HG02970 (cell line): ENCODE results near the gene SREBF1.

Source experiments
- ATAC-seq: cut with Tn5 transposase; IDR thresholded peaks from one replicate; pipeline ENCODE4 v1.9.1; 2021; ENCODE audit warnings: mild to moderate bottlenecking, moderate library complexity, moderate number of reproducible peaks; ENCODE audit not compliant: unreplicated experiment, low FRiP score

Gene SREBF1

DNA sequence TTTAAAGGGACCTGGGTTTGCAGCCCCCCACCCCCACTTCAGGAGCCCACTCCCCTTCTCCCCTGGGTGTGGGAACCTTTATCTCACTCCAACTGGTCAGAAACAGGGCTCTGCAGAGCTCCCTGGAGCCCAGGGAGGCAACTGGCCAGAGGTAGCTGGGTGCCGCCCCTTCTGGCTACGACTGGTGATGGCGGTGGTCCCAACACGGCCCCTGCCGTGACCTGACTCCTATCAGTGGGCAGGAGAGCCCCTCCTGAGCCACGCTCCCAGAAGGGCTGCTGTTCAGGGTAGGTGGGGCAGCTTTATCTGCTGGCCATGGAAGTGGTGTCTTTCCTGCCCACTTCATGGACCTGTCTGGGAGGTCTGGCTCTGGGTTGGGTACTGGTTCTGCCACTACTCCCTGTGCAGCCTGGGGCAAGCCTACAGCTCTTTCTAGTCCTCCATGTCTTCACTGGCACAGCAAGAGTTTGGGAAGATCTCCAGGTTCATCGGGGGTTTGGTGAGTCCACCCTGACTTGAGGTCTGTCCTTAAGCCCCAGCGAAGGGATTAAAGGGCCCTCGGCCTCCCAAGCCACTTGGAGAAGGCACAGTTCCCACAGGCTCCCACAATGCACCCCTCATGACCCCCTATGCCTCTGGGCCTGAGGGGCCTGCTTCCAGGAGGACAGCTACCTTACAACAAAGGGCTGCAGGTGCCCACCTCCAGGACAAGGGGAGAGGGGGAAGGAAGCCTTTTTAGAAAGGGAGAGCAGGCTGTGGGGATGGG, 5.5 kb upstream of the SREBF1 start:
- ATAC-seq = no peak

DNA sequence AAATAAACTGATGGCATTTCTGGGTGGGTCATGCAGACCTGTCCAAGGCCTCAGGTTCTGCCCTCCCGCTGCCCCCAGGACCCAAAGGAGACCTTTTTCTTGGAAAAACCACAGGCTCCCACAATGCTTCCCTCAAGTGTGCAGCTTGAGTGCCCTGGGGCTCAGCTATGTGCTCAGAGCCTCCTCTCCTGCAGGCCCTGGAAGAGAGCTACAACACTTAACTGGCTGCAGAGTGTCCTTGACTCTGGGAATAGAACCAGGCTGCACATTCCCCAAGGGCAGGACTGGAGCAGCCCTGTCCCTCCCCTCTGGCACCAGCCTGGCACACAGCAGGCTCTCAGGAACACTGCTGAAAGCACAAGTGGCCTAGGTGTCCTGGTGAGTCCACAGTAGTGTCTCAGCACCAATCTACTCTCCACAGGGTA, 4.8 kb upstream of the SREBF1 start:
- ATAC-seq = no peak

DNA sequence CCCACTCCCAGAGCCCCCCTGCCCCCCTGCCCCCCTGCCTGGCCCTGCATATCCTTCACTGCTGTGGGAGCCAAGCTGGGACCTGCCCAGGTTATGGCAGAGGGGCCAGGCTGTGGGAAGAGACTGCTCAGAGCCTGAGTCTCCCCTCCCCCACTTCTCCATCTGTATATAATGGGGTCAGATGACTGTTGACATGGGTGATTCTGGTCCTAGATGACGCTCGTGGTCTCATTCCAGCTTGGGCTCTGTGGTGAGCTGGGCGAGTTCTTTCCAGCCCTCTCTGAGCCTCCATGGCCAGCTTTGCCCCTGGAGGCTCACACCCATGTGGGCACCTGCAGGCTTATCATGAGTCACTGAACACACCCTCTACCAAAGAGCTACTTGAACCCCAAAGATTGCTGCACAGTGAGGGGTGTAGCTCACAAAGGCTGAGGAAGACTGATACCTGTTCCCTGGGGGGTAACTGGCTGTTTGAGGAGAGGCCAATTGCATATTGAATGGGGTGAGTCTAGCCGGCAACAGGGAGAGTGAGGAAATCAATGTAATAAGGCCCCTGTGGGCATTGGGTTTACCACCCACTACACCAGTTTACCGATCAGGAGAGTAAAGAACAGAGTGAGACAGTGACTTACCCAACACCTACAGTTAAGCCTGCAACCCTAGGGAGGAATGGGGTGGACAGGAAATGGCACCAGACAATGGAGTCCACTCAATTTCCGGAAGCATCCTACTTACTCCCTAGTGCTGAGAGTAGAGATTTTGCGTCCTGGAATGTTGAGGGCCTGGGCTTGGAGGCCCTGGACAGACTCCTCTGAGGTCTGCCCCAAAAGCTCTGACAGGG, 4.2 kb upstream of the SREBF1 start:
- no peak for ATAC-seq

DNA sequence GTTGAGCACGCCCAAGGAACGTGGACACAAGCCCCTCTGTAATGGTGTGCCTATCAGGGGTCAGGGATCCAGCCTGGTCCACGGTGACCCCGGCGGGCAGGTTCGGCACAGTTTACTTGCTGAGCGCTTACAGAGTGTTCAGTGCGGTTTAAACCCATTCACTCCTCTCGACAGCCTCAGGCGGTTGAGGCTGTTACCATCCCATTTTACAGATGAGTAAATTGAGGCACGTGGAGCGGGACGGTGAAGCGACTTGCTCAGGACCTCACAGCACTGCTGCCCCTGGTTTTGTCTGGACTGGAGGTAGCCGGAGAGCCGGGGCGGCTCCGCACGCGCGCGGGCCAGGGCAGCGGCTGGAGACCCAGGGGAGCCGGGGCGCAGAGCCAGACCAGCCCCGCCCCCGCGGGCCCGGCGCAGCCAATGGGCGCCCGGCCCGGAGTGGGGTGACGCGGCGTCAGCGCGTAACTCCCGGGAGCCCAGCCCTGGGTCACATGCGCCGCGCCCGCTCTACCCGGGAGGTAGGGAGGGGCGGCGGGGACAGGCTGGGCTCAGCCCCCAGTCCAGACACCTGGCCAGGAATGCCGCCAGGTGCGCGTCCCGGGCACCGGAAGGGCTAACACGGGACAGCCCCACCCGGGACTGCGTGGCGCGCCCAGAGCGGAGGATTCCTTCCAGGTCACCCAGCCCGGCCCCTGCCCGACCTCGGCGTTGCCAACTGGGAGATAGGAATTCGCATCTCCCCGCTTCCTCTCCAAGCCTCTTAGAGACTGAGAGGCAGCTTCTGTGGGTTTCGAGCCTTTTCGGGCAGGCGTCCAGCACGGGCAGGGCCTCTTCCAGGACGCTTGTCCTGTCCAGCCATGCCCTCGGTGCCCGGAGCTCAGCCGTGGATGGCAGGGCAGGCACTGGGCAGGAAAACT, 3.3 kb upstream of the SREBF1 start:
- peak; percentile 47 for ATAC-seq

DNA sequence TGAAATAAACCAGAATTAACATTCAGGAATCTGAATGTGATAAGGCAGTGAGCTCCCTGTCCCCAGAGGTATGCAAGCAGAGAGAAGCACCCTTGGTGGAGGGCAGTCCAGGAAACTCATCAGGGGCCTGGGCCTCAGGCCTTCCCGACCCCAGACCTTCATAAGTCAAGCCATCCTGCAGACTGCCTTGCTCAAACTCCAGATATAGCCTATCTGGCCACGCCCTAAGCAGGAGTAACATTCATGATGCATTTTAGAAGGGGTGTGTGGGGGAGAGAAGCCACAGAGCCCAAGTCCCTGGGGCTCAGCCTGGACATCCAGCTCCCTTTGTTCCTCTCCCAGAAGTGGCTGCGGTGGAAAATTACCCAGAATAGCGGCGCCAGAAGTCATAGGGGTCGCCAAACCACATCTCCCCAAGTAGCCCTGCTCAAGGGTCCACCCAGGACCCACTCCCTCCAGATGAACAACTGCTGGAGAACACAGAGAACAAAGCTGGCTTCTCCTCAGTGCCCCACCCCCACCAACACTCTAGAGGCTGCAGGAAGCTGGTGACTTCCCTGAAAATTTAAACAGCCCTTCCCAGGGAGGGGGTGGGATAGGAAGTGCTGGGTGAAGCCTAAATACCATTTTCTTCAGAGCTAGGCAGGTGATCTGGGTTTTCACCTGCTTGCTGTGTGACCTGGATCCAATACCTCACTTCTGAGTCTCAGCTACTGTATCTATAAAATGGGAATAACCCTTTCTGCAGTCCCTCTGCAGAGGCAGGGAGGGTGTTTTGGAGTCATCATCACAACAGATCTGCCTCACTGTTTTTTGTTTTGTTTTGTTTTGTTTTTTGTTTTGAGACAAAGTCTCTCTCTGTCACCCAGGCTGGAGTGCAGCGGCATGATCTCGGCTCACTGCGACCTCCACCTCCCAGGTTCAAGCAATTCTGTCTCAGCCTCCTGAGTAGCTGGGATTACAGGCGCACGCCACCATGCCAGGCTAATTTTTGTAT, 1.5 kb upstream of the SREBF1 start:
- no peak for ATAC-seq

DNA sequence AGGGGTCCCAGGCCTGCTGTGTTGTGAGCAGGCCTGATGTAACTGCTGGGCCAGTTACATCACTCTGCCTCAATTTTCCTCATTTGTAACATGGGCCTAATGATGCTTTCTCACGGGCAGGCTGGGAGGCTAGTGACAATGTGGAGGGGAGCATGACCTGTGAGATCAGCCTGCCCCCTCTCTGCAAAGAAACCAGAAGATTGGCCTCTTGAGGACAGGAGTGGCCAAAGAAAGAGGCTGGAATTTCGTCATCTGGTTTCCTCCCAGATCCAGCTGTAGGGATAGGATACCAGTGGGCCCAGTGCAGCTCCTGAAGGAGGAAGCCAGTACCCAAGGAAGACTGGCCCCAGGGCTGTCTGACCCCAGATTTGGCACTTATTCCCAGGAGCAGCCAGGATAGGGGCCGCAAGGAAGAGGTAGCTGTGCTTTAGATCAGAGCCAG, 615 bp upstream of the SREBF1 start:
- no peak for ATAC-seq

DNA sequence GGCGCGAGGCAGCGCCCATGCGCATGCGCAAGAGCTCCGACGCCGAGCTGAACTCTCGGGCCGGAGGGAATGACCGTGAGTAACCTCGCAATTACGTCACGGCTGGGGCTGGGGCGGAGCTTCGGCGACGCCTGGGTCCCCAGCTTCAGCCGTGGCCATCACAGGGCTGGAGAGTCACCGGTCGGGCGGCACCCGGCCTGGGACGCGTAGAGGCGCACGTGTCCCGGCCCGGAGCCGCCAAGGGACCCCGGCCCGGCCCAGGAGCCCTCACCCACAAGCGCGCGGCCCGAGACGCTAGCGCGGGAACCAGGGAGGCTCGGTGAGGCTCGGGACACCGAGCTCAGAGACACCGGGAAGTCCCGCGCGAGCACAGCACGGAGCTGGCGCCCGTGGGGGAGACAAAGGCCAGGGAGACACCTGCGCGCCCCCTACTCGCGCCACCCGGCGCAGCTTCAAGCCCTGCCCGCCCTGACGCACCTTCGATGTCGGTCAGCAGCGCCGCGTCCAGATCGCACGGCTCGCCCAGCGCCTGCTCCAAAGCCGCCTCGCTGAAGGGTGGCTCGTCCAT, 452 bp downstream of the SREBF1 start:
- peak; percentile 64 for ATAC-seq

DNA sequence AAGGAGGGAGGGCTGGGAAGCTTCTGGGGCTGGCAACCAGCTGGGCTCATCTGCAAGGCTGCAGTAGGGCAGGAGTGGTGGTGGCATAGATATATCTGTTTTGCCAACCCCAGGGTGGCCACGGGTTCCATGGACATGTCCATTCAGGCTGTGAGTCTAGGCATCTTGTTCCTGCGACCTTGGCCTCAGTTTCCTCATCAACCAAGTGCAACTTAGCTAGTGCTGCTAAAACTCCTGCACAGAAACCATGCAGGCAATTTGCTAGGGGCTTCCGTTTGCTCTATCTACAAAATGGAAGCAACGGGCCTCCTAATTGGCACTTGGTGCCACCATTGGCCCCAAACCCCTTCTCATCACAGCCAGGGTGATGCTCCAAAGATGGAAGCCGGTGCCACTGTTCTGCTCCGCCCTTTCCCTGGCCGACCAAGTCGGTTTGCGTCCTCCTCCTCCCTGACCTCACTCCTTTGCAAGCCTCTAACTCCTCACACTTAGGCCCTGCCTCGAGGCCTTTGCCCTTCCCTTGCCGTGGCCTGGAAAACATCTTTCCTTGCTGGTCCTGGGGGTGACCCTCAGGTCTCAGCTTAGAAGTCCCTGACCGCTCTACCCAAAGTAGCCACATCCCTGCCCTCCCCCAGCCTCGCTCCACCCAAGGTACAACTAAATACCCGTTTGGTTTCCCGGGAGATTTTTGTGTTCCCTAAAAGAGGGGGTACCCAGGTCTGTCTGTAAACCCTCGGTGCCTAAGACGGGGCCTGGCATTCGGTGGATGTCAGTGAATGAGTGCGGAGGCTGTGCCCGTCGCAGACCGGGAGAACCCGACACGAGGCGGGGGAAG, 1.2 kb downstream of the SREBF1 start:
- no peak for ATAC-seq

DNA sequence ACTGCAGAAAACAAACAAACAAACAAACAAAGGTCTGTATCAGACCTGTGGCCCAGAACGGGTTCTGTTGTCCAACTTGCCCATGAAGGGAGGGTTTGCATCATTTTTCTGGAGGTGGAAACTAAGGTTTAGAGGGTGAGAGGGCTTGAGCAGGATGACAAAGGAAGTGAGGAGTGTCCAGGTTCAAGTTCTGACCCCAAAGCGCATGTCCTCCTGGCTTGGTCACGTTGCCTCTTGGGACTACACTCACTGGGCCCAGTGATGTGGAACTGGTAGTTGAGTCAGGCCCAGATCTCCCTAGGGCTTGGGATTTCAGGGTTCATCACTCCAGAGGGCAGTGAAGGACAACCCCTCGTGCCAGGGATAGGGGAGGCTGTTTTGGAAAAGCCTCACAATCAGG, 1.8 kb downstream of the SREBF1 start:
- no peak for ATAC-seq

DNA sequence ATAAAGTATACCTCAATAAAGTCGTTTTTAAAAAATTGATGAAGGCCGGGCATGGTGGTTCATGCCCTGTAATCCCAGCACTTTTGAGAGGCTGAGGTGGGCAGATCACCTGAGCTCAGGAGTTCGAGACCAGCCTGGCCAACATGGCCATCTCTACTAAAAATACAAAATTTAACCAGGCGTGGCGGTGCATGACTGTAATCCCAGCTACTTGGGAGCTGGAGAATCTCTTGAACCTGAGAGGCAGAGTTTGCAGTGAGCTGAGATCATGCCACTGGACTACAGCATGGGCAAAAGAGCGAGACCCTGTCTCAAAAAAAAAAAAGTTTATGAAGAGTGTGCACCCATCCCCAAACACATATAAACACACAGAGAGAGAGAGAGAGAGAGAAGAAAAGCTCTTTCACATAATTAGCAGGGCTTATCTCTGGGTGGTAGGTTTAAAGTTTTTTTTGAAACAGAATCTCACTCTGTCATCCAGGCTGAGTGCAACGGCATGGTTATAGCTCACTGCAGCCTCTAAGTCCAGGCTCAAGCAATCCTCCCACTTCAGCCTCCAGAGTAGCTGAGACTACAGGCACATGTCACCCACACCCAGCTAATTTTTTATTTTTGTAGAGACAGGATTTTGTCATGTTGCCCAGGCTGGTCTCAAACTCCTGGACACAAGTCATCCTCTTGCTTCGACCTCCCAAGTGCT, 3.0 kb downstream of the SREBF1 start:
- ATAC-seq = no peak

DNA sequence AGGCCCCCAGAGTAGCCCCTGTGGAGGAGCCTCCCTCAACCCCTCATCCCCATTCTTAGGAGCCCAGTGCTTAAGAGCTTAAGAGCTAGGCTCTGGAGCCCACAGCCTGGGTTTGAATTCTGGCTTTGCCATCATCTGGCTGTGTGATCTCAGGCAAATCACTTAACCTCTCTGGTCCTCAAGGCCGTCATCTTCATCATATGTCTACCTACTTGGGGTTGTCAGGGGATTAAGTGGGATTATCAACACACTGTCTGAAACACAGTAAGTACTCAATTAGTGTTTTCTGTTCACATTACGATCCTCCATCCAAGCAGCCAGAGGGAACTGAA, 4.8 kb downstream of the SREBF1 start:
- ATAC-seq = no peak

DNA sequence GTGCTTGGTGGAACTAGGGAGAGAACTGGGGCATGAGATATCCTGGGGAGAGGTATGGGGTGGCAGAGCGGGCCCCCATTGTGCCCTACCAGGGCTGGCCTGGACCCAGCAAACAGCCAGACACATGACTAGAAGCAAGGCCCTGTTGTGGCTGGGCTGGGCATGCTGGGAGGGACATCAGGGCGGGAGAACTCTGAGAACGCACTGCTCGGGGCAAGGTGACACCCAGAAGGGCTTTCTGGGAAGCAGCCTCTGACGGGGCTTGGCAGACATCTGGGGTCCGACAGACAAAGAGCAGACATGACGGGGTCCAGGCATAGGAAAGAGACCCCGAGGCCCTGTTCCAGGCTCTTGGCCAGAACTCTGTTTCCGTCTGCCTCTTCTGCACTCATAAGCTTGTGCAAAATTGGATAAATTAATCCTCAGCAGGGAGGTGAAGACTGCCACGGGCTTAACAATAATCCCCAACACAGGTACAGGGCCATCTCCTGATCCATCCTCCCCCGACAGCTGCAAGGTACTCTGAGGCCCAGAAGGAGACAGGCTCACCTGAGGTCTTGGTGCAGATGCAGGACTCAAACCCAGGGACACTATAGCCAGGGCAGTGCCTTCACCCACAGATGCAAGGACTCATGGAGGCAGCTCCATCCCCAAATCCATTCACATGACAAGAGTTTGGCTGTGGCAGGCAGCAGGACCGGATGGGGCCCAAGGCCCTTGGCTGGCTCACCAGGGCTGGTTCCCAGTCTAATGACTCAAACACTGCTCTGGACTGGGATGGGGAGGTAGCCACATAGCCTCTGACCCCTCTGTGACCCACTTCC, 5.4 kb downstream of the SREBF1 start:
- no peak for ATAC-seq

DNA sequence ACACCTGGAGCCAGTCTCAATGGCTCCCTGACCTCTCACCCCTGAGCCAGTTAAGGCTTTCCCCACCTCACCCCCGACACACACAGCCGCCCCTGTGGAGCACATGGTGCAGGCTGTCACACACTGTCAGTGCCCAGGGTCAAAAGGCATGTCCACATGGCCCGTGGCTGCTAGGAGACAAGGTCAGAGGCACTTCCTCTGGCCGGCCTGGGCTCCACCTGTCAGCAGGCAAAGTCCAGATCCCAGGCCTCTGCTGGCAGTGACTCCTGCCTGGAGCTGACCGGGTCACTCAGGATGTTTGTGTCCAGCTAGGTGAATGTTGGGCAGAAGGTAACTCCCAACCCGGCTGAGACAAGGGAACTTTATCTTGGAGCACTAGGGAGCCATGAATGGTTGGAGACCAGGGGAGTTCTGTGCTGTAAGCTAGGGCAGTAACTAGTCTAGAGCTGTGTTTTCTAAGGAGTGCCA, 6.0 kb downstream of the SREBF1 start:
- ATAC-seq = no peak

DNA sequence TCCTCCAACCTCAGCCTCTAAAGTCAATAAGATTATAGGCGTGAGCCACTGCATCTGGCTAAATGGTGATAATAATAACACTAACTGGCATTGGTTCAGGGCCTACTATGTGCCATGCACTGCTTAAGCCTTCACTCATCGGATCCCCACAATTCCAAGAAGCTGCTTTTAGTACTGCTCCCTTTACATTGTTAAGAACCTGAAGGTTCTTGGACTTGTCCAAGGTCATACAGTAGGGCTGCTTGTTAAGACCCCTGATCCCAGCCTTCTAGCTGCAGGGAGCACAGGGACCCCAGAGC, 6.6 kb downstream of the SREBF1 start:
- ATAC-seq = no peak

DNA sequence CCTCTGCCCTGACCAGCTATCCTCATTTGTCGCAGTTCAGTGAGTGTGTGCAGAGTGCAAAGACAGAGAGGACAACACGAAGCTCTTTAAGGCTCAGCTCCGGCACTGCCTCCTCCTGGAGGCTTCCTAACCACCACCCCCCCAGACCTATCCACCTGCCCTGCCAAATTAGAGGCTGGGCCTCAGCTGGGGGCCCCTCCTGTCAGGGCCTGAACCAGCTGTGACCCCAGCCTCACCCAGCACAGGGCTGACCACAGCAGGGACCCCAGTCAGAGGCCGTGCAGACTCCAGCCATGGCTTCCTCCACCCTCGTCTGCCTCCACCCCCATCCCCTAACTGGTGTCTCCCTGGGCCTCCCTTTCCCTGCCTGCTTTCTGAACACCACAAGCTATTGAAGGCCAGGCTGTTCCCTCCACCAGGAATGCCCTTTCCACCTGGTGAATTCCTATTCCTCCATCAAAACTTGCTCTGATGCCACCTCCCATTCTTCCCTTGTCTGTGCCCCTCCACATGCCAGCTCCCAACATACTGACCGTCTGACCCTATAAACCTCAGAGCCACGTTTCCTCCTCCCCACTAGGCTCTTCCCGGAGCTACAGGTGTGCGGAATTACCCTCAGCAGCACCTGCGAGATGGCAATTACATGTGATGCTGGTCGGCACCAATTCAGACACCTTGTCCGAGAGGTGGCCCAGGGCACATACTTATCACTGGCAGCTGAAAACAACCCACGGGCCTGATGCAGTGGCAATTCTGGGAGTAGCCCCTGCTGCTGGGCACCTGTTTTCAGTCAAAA, 8.8 kb downstream of the SREBF1 start:
- ATAC-seq = no peak
